ENCODE results near the gene STX1A.

- TF ChIP-seq CTCF (IDR thresholded peaks at IDR 0.05) (no peak), POLR2A (IDR thresholded peaks at IDR 0.05) (no peak), EP300 (IDR thresholded peaks at IDR 0.05) (no peak)
Observed at GRCh38 chr7:73671857-73672445, 47.5 kb downstream of the STX1A start.

Measured in tibial nerve (tissue), 4 donors.